Thymus (tissue), 11 donors: ENCODE measurements around the gene COX4I1. TPM values are rescaled to one million over a fixed set of nuclear protein-coding genes. Genes with fewer than 3 reads are reported as not detected.

Experiments used
- DNase-seq, 9 donors: peaks; one replicate each; pipeline ENCODE4 v3.0.0-alpha.2; 2013; ENCODE audit warnings: low spot score in 9 of 9, low read depth in 6 of 9, missing footprints in 1 of 9
- H3K27ac ChIP-seq, 2 donors: one replicate each; pipeline ENCODE4 v1.5.1; 2013; ENCODE audit warnings: control low read depth in 1 of 2, low read depth in 1 of 2, low read length in 1 of 2, mild to moderate bottlenecking in 1 of 2, moderate library complexity in 1 of 2
- H3K27me3 ChIP-seq, 2 donors: one replicate each; pipeline ENCODE4 v1.5.1; 2013; ENCODE audit warnings: low read length in 1 of 2; ENCODE audit not compliant: control insufficient read depth in 2 of 2, insufficient read depth in 1 of 2
- H3K36me3 ChIP-seq, 2 donors: one replicate each; pipeline ENCODE4 v1.5.1; 2013; ENCODE audit warnings: low read length in 1 of 2, mild to moderate bottlenecking in 1 of 2, moderate library complexity in 1 of 2; ENCODE audit not compliant: control insufficient read depth in 2 of 2, insufficient read depth in 2 of 2
- H3K4me1 ChIP-seq, 2 donors: one replicate each; pipeline ENCODE4 v1.5.1; 2013; ENCODE audit warnings: low read length in 2 of 2; ENCODE audit not compliant: control insufficient read depth in 2 of 2, insufficient read depth in 2 of 2
- H3K4me3 ChIP-seq, 2 donors: one replicate each; pipeline ENCODE4 v1.5.1; 2013; ENCODE audit warnings: low read length in 2 of 2, control low read depth in 1 of 2, mild to moderate bottlenecking in 1 of 2
- H3K9me3 ChIP-seq, 2 donors: one replicate each; pipeline ENCODE4 v1.5.1; 2013; ENCODE audit warnings: low read length in 1 of 2, mild to moderate bottlenecking in 1 of 2; ENCODE audit not compliant: control insufficient read depth in 2 of 2, insufficient read depth in 1 of 2
- WGBS: extraction: QIAGEN DNeasy Blood & Tissue Kit; methylation state at CpG from one replicate; pipeline ENCODE4 v1.1.7; 2013; 5-methylcytosine and 5-hydroxymethylcytosine counted together
- polyA plus RNA-seq: library from polyadenylated mRNA; stranded (reverse); fragments of 200-250 nt; gene quantifications from one replicate; pipeline ENCODE4 v1.2.3, GENCODE V29; 2013
- total RNA-seq: library from RNA; stranded (reverse); fragments of 120-200 nt; gene quantifications from one replicate; pipeline ENCODE4 v1.2.4, GENCODE V29; 2013
- donor health status: healthy.

The COX4I1 gene
- total and polyA plus RNA-seq, 2 donors = 565 to 890 TPM

DNA sequence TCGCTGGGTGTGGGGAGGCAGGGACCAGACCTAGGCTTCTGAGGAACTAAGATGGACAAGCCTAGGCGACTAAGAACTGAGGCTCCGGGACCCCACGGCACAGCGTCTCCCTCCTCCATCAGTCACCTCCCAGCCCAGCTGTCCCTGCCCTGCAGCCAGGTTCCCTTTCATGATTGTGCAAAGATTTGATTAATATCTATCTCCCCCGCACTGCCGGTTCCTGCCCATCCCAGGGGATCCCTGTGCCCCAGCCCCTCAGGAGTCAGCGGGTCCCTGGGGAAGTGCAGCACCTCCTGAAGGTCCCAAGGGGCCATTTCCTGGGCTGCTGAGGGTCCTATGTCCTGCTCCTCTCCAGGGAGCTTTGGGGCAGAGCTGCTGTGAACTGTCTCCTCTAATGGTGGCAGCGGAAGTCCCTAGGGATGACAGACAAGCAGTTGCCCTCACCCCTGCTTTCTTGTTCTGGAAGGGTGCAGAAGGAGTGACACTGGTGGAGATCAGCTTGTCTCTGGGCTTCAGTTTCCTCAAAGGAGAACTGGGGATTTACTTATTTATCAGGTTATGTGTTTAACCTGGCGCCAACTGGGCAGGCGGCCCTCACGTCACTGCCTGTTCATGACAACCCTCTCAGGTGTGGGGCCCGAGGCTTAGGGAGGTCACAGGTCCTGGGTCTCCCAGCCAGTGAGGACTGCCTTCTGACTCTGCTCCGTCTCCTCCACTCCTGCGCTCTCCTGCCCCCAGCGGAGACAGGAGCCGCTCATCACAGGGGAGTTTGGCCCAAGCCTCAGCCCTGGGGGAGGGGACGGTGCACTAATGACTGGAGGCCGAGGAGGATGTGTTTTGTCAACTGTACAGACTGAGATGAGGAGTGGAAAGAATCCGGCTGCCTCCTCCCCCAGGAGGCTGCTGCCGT is 46.7 kb upstream of the COX4I1 start:
- H3K4me1 ChIP-seq = peaks cover 6 to 32% of the 10 kb centered on the region in 2 donors
- 89% methylated on average over 21 of the region's 21 CpGs for WGBS
- H3K4me3 ChIP-seq = no peak overlapping the region
- no peak for DNase-seq
- H3K27me3 ChIP-seq = peaks cover 37 to 69% of the 10 kb centered on the region in 2 donors
- peaks cover 0 to 6% of the 10 kb centered on the region in 2 donors for H3K9me3 ChIP-seq
- H3K27ac ChIP-seq = no peak overlapping the region
- H3K36me3 ChIP-seq = no peaks in the 10 kb centered on the region

DNA sequence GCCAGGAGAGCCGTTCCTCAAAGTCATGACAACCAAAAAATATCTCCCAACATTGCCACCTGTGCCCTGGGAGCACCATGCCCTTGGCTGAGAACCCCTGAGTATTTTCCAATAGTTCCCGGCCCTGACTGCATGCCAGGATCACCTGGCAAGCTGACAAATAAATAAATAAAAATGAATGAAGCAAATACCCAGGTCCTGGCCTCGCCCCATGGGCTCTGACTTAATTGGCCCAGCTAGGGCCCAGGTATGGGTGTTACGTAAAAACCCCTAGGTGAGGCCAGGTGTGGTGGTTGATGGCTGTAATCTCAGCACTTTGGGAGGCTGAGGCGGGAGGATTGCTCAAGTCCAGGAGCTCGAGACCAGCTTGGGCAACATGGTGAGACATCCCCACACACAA is 45.9 kb upstream of the COX4I1 start:
- WGBS = 94% methylated on average over 6 of the region's 6 CpGs
- H3K27ac ChIP-seq = no peak overlapping the region
- H3K27me3 ChIP-seq = peaks cover 37 to 70% of the 10 kb centered on the region in 2 donors
- DNase-seq = no peak
- peaks cover 0 to 6% of the 10 kb centered on the region in 2 donors for H3K9me3 ChIP-seq
- no peaks in the 10 kb centered on the region for H3K36me3 ChIP-seq
- H3K4me3 ChIP-seq = no peak overlapping the region
- peaks cover 6 to 32% of the 10 kb centered on the region in 2 donors for H3K4me1 ChIP-seq

DNA sequence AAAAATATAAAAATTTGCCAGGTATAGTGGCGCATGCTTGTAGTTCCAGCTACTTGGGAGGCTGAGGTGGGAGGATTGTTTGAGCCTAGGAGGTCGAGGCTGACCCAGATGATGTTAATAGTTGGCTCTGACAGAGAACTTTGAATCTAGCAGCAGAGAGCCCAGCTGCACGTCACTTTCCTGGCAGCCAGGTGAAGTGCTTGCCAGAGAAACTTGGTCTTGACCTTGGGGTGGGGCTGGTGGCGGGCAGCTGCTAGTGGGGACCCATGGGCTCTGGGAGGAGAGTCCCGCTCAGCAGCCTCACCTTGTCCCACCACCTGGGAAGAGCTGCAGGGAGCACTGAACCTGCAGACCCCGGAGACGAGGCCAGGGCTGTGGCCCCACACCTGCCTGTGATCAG is 45.5 kb upstream of the COX4I1 start:
- DNase-seq = no peak
- 94% methylated on average over 7 of the region's 7 CpGs for WGBS
- peaks cover 35 to 72% of the 10 kb centered on the region in 2 donors for H3K27me3 ChIP-seq
- peaks cover 6 to 32% of the 10 kb centered on the region in 2 donors for H3K4me1 ChIP-seq
- no peak overlapping the region for H3K4me3 ChIP-seq
- peaks cover 0 to 6% of the 10 kb centered on the region in 2 donors for H3K9me3 ChIP-seq
- no peaks in the 10 kb centered on the region for H3K36me3 ChIP-seq
- no peak overlapping the region for H3K27ac ChIP-seq

DNA sequence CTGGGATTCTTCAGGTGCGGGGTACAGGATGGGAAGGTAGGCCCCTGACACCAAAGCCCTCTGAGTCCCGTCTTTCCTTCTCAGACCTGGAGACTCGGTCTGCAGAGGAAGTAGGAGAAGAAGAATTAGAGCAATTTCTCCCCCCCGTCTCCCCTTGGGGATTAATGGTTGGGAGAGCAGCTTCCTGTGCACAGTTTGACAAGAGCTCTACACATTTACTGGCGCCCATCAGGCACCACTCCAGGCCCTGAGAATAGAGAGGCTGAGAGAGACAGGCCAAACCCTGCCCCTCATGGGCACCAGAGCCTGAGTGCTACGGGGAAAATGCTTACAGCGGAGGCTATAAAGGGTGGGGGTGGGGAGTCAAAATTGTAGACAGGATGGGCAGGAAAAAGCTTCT is 45.1 kb upstream of the COX4I1 start:
- no peak overlapping the region for H3K27ac ChIP-seq
- H3K27me3 ChIP-seq = peaks cover 32 to 72% of the 10 kb centered on the region in 2 donors
- H3K4me1 ChIP-seq = peaks cover 6 to 35% of the 10 kb centered on the region in 2 donors
- no peaks in the 10 kb centered on the region for H3K36me3 ChIP-seq
- H3K4me3 ChIP-seq = no peak overlapping the region
- WGBS = 81% methylated on average over 7 of the region's 7 CpGs
- no peak for DNase-seq
- H3K9me3 ChIP-seq = peaks cover 0 to 6% of the 10 kb centered on the region in 2 donors

DNA sequence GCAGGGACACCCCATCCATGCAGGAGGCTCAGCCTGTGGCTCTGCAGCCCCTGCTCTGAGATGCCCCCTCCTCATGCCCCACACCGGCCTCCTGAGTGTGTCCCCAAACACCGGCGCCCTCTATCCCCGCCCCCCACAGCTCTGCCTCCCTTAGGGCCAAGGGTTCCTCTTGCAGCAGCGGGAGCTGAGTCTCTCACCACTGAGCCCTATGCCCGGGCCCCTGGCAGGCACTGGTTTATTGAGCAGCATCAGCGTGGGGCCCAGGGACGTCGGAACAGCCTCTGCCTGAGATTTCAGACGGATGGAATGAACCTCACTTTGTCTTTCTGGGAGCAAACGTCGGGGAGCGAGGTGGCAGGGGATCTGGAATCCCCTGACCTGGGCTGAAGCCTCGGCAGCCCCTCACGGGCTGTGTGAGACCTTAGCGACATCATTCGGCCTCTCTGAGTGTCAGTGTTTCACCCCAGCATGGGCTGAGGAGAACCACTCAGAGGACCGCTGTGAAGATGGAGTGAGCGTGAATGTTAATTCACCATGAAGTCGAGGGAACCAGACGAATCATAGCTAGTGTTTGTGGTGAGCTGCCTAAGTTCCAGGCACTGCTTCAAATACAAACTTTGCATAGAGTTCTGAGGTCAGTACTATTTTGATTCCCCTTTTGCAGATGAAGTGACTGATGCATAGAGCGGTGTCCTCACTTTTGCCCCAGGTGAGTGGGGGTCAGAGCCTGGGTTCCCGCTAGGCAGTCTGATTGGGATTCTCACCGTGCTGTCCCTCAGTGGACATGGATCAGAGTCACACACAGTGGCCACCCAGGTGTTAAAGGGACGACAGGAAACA is 43.3 kb upstream of the COX4I1 start:
- peaks cover 0 to 3% of the 10 kb centered on the region in 2 donors for H3K9me3 ChIP-seq
- peaks cover 0 to 26% of the 10 kb centered on the region in 2 donors for H3K4me1 ChIP-seq
- whole genome bisulfite sequencing = 89% methylated on average over 25 of the region's 25 CpGs
- H3K27me3 ChIP-seq = peaks cover 16 to 69% of the 10 kb centered on the region in 2 donors
- H3K4me3 ChIP-seq = no peak overlapping the region
- H3K27ac ChIP-seq = no peak overlapping the region
- no peak for DNase-seq
- no peaks in the 10 kb centered on the region for H3K36me3 ChIP-seq

DNA sequence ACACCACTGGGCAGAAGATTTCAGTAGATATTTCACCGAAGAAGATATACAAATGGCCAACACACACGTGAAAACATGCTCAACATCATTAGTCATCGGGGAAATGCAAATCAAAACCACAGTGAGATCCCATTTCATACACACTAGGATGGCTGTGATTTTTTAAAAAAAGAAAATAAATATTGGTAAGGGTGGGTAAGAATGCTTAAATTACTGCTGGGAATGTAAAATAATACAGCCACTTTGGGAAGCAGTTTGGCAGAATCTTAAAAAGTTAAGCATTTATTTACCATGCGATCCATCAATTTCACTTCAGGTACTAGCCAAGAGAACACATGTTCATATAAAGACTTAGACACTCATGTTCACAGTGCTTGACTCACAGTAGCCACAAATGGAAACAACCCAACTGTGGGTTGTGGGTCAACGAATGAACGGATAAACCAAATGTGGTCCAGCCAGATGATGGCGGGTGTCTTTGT is 42.1 kb upstream of the COX4I1 start:
- Histone ChIP-seq H3K27ac (no peak overlapping the region), H3K27me3 (peaks cover 5 to 60% of the 10 kb centered on the region in 2 donors), H3K4me3 (no peak overlapping the region), H3K9me3 (peaks cover 0 to 3% of the 10 kb centered on the region in 2 donors), H3K4me1 (peaks cover 0 to 14% of the 10 kb centered on the region in 2 donors), H3K36me3 (no peaks in the 10 kb centered on the region)
- no peak for DNase-seq
- 88% methylated on average over 7 of the region's 7 CpGs for WGBS

DNA sequence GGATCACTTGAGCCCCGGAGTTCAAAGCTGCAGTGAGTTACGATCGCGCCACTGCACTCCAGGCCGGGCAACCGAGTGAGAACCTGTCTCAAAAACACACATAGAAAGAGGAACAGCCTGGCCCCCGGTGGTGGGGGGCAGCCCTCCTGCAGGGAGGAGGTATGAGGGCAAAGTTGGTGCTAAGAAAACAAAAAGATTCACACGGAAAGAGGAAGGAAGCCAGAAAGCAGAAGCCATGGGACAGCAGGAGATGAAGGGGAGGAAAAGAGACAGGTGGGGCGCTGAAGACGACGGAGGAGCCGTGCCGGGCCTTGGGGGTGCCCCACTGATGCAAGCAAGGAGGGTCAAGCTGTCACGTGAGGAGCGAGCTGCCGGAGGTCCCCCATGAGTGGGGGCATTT is 40.4 kb upstream of the COX4I1 start:
- no peak overlapping the region for H3K27ac ChIP-seq
- no peak overlapping the region for H3K4me3 ChIP-seq
- no peaks in the 10 kb centered on the region for H3K36me3 ChIP-seq
- H3K4me1 ChIP-seq = peaks cover 0 to 8% of the 10 kb centered on the region in 2 donors
- no peak for DNase-seq
- no peaks in the 10 kb centered on the region for H3K9me3 ChIP-seq
- H3K27me3 ChIP-seq = peaks cover 1 to 42% of the 10 kb centered on the region in 2 donors
- 4% methylated on average over 16 of the region's 16 CpGs for WGBS

DNA sequence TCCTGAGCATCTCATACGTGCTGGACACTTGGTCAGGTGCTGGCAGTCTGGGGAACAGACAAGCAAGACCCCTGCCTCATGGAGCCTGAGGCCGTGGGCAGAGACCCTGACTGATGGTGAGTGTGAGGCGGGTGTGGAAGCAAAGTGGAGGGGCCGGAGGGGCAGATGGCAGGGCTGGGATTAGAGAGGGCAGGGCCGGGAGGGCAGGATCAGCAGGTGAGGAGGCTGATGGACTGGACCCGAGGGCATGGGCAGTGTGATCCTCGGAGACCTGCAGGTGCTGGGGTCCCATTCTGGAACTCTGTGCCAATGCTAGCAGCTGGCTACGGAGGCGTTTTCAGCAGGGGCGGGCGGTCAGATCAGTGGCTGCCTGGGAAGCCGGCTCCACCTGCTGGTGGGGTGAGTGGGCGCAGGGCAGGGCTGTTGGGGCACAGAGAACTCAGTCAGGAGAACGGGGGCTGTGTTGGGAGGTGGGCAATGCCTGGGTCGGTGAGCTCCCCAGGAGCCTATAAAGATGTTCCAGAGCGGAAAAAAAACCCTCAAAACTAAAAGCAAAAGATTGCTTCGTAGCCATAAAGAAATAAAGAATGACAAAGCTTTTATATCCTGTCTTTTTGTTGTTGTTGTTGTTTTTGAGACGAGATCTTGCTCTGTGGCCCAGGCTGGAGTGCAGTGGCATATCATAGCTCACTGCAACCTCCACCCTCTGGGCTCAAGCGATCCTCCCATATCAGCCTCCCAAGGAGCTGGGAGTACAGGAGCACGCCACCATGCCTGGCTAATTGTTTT is 39.7 kb upstream of the COX4I1 start:
- 79% methylated on average over 20 of the region's 20 CpGs for WGBS
- H3K4me3 ChIP-seq = no peak overlapping the region
- H3K27ac ChIP-seq = no peak overlapping the region
- H3K4me1 ChIP-seq = peaks cover 0 to 6% of the 10 kb centered on the region in 2 donors
- no peaks in the 10 kb centered on the region for H3K36me3 ChIP-seq
- no peaks in the 10 kb centered on the region for H3K9me3 ChIP-seq
- DNase-seq = no peak
- H3K27me3 ChIP-seq = peaks cover 0 to 36% of the 10 kb centered on the region in 2 donors
